ENCODE data around the gene GLRX3.

GLRX3 gene

DNA sequence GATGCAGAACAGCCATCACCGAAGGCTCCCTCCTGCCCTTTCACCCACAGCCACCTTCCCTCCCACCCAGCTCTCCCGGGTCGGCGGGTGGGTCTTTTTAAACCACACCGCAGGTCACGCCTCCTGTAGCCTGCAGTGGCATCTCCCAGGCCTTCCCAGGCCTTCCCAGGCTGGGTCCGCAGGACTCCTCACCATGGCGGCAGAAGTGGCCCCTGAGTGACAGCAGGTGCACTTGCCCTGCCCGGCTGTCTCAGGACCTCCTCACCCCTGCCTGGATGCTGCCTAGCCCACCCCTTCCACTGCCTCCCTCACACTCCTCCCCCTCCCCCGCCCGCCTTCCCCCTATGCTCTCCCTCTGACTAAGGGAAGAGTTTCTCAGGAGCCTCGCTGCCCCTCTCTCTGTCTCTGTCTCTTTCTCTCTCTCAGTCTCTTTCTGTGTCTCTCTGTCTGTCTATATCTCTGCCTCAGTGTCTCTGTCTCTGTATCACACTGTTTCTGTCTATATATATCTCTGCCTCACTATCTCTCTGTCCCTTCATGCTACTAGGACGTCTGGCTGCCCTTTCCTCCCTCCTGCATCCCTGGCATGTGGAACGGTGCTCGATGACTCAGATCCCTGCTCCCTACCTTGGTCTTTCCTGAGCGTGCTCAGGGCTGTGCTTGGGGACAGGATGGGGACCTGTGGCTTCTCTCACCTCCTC is 57.5 kb downstream of the GLRX3 start:
- peaks cover 0 to 81% (median 42%) of the 10 kb centered on the region in 11 experiments; a peak in 18 of 22 replicates for H4K20me1 ChIP-seq
- H3K4me1 ChIP-seq, result peaks cover 4 to 8% (median 7%) of the 10 kb centered on the region in 10 experiments; a peak in 17 of 20 replicates
- no peak overlapping the region for H3K4me3 ChIP-seq
- H3K9ac ChIP-seq, result no peak overlapping the region
- peaks cover 0 to 7% (median 6%) of the 10 kb centered on the region in 11 experiments; a peak in 12 of 22 replicates for H3K27me3 ChIP-seq
- no peak overlapping the region for H3K4me2 ChIP-seq
- H3K27ac ChIP-seq, result no peak overlapping the region
- H3K9me3 ChIP-seq (replicated peaks in 1 of 11), result no peaks in the 10 kb centered on the region
- no peak for TF ChIP-seq Cebpa-rat (IDR thresholded peaks at IDR 0.05)
- H3K36me3 ChIP-seq, result peaks cover 0 to 2% (median 0%) of the 10 kb centered on the region in 11 experiments; a peak in 1 of 22 replicates

DNA sequence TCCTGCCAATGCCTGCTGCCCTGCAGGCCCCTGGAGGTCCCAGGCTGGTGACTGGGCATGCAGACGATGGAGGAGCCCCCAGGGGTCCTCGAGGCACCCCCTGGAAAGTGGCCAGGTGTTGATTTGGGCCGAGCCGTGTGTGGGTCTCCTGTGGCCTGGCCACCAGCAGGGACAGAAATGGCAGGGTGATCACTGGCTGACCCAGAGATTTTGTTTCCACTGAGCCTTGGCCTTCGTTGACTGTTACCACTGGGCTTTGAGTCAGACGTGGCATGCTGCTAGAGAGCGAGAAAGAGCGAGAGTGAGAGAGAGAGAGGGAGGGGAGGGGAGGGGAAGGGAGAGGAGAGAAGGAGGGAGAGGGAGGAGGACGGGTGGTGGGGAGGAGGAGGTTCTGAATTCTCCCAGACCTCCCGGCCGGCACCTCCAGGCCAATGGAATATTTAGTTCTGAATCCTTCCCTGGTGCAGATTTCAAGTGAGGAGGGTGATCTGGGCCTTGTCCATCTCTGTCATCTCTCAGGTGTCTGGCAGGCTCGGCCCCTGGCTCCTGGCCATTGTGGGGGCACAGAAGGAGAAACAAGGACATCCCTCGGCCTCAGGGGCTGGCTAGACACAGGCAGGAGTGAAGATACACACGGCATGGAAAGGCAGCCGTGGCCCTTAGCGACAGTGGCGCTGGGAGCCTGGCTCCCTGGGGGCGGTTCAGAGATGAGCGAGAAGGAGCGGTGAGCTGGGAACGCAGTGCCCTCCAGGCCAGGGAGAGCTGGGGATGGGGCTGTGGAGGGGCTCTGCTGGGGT is 58.2 kb downstream of the GLRX3 start:
- peaks cover 0 to 73% (median 39%) of the 10 kb centered on the region in 11 experiments; a peak in 18 of 22 replicates for H4K20me1 ChIP-seq
- H3K9ac ChIP-seq, result no peak overlapping the region
- no peak overlapping the region for H3K27ac ChIP-seq
- no peaks in the 10 kb centered on the region for H3K36me3 ChIP-seq
- no peak overlapping the region for H3K4me2 ChIP-seq
- no peaks in the 10 kb centered on the region for H3K9me3 ChIP-seq (replicated peaks in 1 of 11)
- no peak for TF ChIP-seq Cebpa-rat (IDR thresholded peaks at IDR 0.05)
- H3K27me3 ChIP-seq, result peaks cover 0 to 7% (median 6%) of the 10 kb centered on the region in 11 experiments; a peak in 12 of 22 replicates
- no peak overlapping the region for H3K4me3 ChIP-seq
- H3K4me1 ChIP-seq, result peaks cover 4 to 8% (median 7%) of the 10 kb centered on the region in 10 experiments; a peak in 17 of 20 replicates

DNA sequence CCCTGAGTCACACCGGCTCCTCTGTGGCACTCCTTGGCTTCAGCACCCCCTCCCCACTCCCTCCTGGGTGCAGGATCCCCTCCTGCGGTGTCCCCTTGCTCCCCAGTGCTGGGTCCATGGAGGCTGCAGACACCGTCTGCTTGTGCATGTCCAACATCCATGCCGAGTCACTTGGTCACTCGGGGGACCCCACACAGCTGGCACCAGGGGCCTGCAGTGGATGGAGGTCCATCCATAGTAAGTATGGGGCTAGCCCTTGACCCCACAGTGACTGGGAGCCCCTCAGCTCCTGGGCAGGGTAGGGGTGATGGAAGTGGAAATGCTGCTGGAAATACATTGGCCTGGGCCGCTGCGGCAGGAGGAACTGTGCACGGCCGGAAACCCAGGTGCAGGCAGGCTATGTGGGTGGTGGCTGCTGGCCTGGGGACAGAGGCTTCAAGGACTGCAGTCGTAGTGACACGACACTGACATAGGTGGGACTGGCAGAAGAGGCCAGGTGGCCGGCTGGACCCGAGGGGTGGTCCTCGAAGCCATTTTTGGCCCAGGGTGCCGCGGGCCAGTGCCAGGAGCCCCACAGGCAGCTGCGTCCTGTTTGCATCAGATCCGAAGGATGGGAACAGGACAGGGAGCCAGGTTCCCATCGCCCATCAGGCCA is 58.9 kb downstream of the GLRX3 start:
- Histone ChIP-seq H3K4me3 (no peak overlapping the region), H3K27me3 (peaks cover 0 to 7% (median 6%) of the 10 kb centered on the region in 11 experiments; a peak in 12 of 22 replicates), H3K27ac (no peak overlapping the region), H3K4me2 (no peak overlapping the region), H3K9me3 (replicated peaks in 1 of 11) (no peaks in the 10 kb centered on the region), H3K4me1 (peaks cover 4 to 8% (median 7%) of the 10 kb centered on the region in 10 experiments; a peak in 17 of 20 replicates), H3K36me3 (no peaks in the 10 kb centered on the region), H4K20me1 (peaks cover 0 to 72% (median 38%) of the 10 kb centered on the region in 11 experiments; a peak in 18 of 22 replicates), H3K9ac (no peak overlapping the region)
- TF ChIP-seq Cebpa-rat (IDR thresholded peaks at IDR 0.05), result no peak

DNA sequence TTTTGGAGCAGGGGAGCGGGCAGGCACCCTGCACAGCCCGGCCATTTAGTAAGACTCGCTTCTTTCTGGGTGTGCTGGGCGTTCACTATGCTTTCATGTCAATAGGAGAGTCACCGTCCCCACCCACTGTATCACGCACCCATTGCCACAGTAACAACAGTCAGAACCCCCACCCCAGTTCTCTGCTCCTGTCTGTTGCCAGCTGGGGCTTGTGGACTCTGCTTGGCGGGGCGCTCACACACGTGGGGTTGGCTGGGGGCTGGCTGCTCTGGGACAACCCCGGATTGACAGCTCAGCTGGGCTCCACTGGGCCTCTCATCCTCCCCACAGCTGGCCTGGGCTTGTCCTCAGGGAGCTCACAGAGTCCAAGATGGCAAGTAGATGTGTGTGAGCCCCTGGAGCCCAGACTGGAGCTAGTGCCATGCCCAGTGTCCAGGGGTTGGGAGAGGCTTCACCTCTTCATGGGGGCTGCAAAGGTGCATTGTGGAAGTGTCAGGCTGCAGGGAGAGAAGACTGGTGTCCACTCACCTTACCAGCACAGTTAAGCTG is 59.6 kb downstream of the GLRX3 start:
- Histone ChIP-seq H3K9me3 (replicated peaks in 1 of 11) (no peaks in the 10 kb centered on the region), H4K20me1 (peaks cover 0 to 72% (median 34%) of the 10 kb centered on the region in 11 experiments; a peak in 18 of 22 replicates), H3K27ac (no peak overlapping the region), H3K4me2 (no peak overlapping the region), H3K27me3 (peaks cover 0 to 2% (median under 1%) of the 10 kb centered on the region in 11 experiments; a peak in 11 of 22 replicates), H3K9ac (no peak overlapping the region), H3K4me1 (peaks cover 0 to 2% (median 1%) of the 10 kb centered on the region in 10 experiments; a peak in 15 of 20 replicates), H3K36me3 (no peaks in the 10 kb centered on the region), H3K4me3 (no peak overlapping the region)
- no peak for TF ChIP-seq Cebpa-rat (IDR thresholded peaks at IDR 0.05)

DNA sequence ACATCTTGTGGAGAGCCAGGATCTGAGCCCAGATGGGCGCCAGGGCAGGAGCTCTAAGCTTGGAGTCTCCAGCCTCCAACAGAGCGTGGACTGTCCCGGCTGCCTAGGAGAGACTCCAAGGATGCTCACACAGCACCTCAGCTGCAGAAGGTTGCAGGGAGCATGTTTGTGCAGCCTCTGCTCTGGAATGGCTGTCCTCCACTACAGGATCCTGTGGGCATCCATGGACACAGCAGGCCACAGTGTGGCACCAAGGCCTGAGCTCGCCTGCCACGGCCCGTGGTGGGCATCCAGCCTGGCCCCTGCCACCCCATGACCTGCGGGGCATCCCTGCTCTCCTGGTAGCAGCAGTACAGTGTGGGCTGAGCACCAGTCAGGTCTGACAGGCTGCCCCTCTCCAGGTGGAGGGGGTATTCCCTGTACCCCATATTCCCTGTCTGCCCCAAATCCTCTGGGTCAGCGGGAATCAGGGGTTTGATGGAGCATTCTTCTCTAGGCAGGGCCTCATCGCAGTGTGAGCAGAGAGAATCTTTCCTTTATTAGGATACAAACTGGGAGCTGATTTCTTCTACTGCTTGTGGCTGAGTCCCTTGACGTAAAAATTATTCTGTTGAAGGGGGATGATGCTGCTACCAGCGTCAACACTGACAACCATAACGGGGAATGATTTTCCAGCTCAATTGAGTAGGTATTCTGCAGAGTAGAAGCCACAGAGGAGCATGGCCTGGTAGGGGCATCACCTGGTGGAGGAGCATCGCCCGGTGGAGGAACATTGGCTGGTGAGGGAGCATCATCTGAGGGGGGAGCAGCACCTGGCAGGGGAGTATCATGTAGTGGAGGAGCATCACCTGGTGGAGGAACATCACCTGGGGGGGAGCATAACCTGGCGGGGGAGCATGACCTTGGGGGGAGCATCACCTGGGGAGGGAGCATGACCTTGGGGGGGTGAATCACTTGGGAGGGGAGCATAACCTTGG is 60.6 kb downstream of the GLRX3 start:
- no peak overlapping the region for H3K27ac ChIP-seq
- no peaks in the 10 kb centered on the region for H3K36me3 ChIP-seq
- H3K4me1 ChIP-seq, result no peaks in the 10 kb centered on the region; a peak in 1 of 20 replicates
- H3K9ac ChIP-seq, result no peak overlapping the region
- H3K4me2 ChIP-seq, result no peak overlapping the region
- no peaks in the 10 kb centered on the region for H3K27me3 ChIP-seq
- H4K20me1 ChIP-seq, result peaks cover 0 to 68% (median 27%) of the 10 kb centered on the region in 11 experiments; a peak in 15 of 22 replicates
- no peak overlapping the region for H3K4me3 ChIP-seq
- no peak for TF ChIP-seq Cebpa-rat (IDR thresholded peaks at IDR 0.05)
- H3K9me3 ChIP-seq (replicated peaks in 1 of 11), result no peaks in the 10 kb centered on the region

DNA sequence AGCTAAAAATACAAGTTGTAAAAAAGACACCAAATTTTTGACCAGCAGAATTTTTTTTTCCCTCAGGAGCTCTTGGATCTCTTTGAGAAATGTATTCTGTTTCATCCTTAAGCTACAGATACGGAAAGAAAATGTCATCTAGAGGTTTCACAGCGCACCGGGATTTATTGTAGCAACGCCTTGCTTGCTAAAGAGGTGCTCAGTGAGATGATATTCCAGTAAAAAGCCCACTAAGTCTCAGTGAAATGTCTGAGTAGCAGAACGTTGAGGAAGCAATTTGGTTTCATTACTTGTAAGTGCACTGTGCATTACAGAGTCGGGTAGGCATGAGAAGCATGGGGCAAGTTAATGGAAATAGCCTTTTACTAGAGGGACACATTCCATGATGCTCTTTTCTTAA is 62.5 kb downstream of the GLRX3 start:
- no peak overlapping the region for H3K9ac ChIP-seq
- H3K4me3 ChIP-seq, result no peak overlapping the region
- H3K4me1 ChIP-seq, result peaks cover 0 to 8% (median 7%) of the 10 kb centered on the region in 10 experiments; a peak in 14 of 20 replicates
- TF ChIP-seq Cebpa-rat (IDR thresholded peaks at IDR 0.05), result no peak
- peaks cover 0 to 50% (median 20%) of the 10 kb centered on the region in 11 experiments; a peak in 12 of 22 replicates for H4K20me1 ChIP-seq
- H3K9me3 ChIP-seq (replicated peaks in 1 of 11), result no peaks in the 10 kb centered on the region
- no peak overlapping the region for H3K27ac ChIP-seq
- H3K27me3 ChIP-seq, result no peaks in the 10 kb centered on the region; a peak in 1 of 22 replicates
- no peak overlapping the region for H3K4me2 ChIP-seq
- H3K36me3 ChIP-seq, result no peaks in the 10 kb centered on the region

DNA sequence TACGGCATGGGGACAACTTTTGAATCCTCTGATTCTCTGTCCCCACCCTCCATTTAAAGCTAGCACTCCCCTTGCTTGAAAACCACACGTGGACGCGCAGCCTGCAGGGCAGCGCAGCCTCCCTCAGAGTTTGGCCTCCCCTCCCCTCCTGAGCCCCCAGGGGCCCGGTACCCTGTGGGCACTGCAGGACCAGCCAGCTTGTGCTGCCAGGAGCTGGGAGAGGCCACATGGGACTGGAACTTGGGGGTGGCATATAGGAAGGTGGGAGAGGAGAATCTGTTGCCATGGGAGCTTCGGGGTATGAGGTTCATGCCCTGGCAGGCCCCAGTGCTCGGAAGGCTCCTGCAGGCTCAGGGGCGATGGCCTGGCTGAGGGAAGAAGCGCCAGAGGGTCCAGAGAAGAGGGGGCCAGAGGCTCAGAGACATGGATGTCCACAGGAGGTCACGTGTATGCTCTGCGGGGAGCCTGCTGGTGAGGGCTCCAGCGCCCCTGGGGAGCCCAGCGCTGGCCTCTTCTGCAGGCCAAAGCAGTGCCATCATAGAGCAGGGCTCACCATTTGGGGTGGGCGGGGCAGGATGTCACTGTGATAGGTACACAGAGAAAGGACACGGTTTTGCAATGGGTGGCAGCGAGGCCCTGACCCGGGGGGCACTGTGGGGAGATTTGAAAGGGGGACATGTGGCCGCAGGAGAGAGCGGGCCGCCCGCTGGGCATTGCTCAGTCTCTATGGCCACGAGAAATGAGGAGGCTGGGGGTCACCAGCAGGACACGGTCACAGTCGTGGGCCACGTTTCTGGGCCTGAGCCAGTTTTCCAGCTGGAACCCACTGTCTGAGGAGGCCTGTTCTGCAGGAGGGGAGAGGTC is 64.2 kb downstream of the GLRX3 start:
- Histone ChIP-seq H3K27me3 (no peaks in the 10 kb centered on the region; a peak in 1 of 22 replicates), H3K9me3 (replicated peaks in 1 of 11) (no peaks in the 10 kb centered on the region), H3K4me3 (no peak overlapping the region), H3K36me3 (no peaks in the 10 kb centered on the region), H3K4me1 (peaks cover 0 to 8% (median 7%) of the 10 kb centered on the region in 10 experiments; a peak in 14 of 20 replicates), H3K27ac (no peak overlapping the region), H4K20me1 (peaks cover 0 to 38% (median 15%) of the 10 kb centered on the region in 11 experiments; a peak in 11 of 22 replicates), H3K9ac (no peak overlapping the region), H3K4me2 (no peak overlapping the region)
- TF ChIP-seq Cebpa-rat (IDR thresholded peaks at IDR 0.05), result no peak
